Measurements from ENCODE around the gene SRSF2. TPM values are rescaled to one million over a fixed set of nuclear protein-coding genes. Genes with fewer than 3 reads are reported as not detected.

SRSF2 gene
- total and polyA plus RNA-seq, 9 of the 15 experiments (the other 6 are each of a cell fraction or from before 2014, with no cell fraction given), result 161 to 583 (median 393) TPM

- no peak overlapping the region for H3K4me3 ChIP-seq
- no peak for TF ChIP-seq TRIM28 (IDR thresholded peaks at IDR 0.05)
- TF ChIP-seq FOXP4 (CRISPR knock-in tag; IDR thresholded peaks at IDR 0.05; ENCODE audit: borderline replicate concordance), result no peak
- TF ChIP-seq PCBP2 (IDR thresholded peaks at IDR 0.05; ENCODE audit: low read depth, low read length, poor library complexity, severe bottlenecking), result no peak
- ChIA-PET CTCF (ENCODE audit: low intra/inter-chr PET ratio) (no interaction called here), POLR2A (interaction anchor here (0.7 to 1.7 kb wide), 5 partner anchors 31 to 128 kb away, joined by 3 to 4 read pairs (median 4); no protein-coding TSS in a partner anchor)
- in situ Hi-C loops (cut with MboI), result no loop called here
- BruUV-seq (replicated peaks), result no TSS peak
- H3K36me3 ChIP-seq (ENCODE audit: control insufficient read depth, insufficient read depth, low read length), result no peaks in the 10 kb centered on the region
- no peaks in the 10 kb centered on the region for H3K79me2 ChIP-seq (ENCODE audit: control insufficient read depth, insufficient read depth, low read length)
- DNase-seq (ENCODE audit: extremely low read depth in 1 of 4, low spot score in 3 of 4) (no peak), ATAC-seq (no peak), FAIRE-seq (no peak)
- H3K27me3 ChIP-seq (ENCODE audit: control insufficient read depth in 2 of 2, insufficient read depth in 2 of 2, low read length in 2 of 2), result no peaks in the 10 kb centered on the region
- H3K4me2 ChIP-seq (ENCODE audit: insufficient read depth, low read length), result no peak overlapping the region
- H4K20me1 ChIP-seq (replicated peaks; ENCODE audit: control insufficient read depth, insufficient read depth, low read length), result no peaks in the 10 kb centered on the region; the same call in none of the 2 replicates
- no peak overlapping the region; a peak in 1 of 4 replicates for H3K9ac ChIP-seq (ENCODE audit: insufficient read depth in 1 of 2, low read depth in 2 of 2, low read length in 2 of 2)
- peaks cover 26 to 64% of the 10 kb centered on the region in 2 experiments for H3K4me1 ChIP-seq (replicated peaks in 1 of 2; ENCODE audit: control insufficient read depth in 2 of 2, insufficient read depth in 2 of 2, low read length in 2 of 2)
- H3K27ac ChIP-seq (ENCODE audit: extremely low read depth, low read depth, low read length), result no peak overlapping the region
- H3K9me3 ChIP-seq (replicated peaks; ENCODE audit: control insufficient read depth, insufficient read depth, low read depth, low read length), result no peaks in the 10 kb centered on the region
- no peaks in the 10 kb centered on the region for H3K9me1 ChIP-seq (ENCODE audit: control insufficient read depth, insufficient read depth, low read length)
- H2AFZ ChIP-seq (ENCODE audit: low read depth, low read length), result no peak overlapping the region
- WGBS (ENCODE audit: insufficient coverage, low coverage, missing lambda C conversion rate), result 59% methylated on average over 12 of the region's 12 CpGs
- intact Hi-C loops (cut with micrococcal nuclease), result no loop called here
Measured at GRCh38 chr17:76685366-76685765, 51.8 kb downstream of the SRSF2 start.

All from K562 (cell line).